OCI-LY1 (cell line): ENCODE data around the gene COL11A2.

Experiments used
- H2AFZ ChIP-seq: fragments of 200-600 bp; sonication (generic), shearing (Covaris generic); 2 replicates; pipeline ENCODE4 v1.6.0; 2014; ENCODE audit warnings: antibody characterized with exemption, mild to moderate bottlenecking, low read length
- H3F3A ChIP-seq: fragments of 200-600 bp; sonication (generic), shearing (Covaris generic); 2 replicates; pipeline ENCODE4 v1.6.0; 2014; ENCODE audit warnings: mild to moderate bottlenecking, antibody characterized with exemption, low read length, moderate library complexity; ENCODE audit not compliant: insufficient read depth
- H3K27ac ChIP-seq: fragments of 200-600 bp; sonication (generic); 2 replicates; pipeline ENCODE4 v1.5.1; 2014; ENCODE audit warnings: low read length, mixed run types, mild to moderate bottlenecking, low read depth; ENCODE audit not compliant: poor library complexity, severe bottlenecking
- H3K27me3 ChIP-seq: fragments of 200-600 bp; sonication (generic); 2 replicates; pipeline ENCODE4 v1.6.0; 2014; ENCODE audit warnings: antibody characterized with exemption, mild to moderate bottlenecking, low read length, moderate library complexity; ENCODE audit not compliant: insufficient read depth
- H3K36me3 ChIP-seq: fragments of 200-600 bp; sonication (generic); 2 replicates; pipeline ENCODE4 v1.6.1; 2014; ENCODE audit warnings: mild to moderate bottlenecking, antibody characterized with exemption, low read length, moderate library complexity, mixed read lengths; ENCODE audit not compliant: insufficient read depth
- H3K4me1 ChIP-seq: fragments of 200-600 bp; sonication (generic); 2 replicates; pipeline ENCODE4 v1.5.1; 2014; ENCODE audit warnings: mild to moderate bottlenecking, low read length, moderate library complexity; ENCODE audit not compliant: insufficient read depth, severe bottlenecking
- H3K4me2 ChIP-seq: fragments of 200-600 bp; sonication (generic), shearing (Covaris generic); 2 replicates; pipeline ENCODE4 v1.6.1; 2014; ENCODE audit warnings: low read length
- H3K4me3 ChIP-seq: fragments of 200-600 bp; sonication (generic); 2 replicates; pipeline ENCODE4 v1.5.1; 2014; ENCODE audit warnings: low read length, low read depth, mild to moderate bottlenecking, mixed read lengths; ENCODE audit not compliant: poor library complexity, severe bottlenecking
- H3K79me2 ChIP-seq: fragments of 200-600 bp; shearing (Covaris generic); 2 replicates; pipeline ENCODE4 v1.6.1; 2016; ENCODE audit warnings: mixed run types, low read length, mixed read lengths; ENCODE audit not compliant: insufficient read depth
- H3K9ac ChIP-seq: fragments of 200-600 bp; sonication (generic), shearing (Covaris generic); 2 replicates; pipeline ENCODE4 v1.6.1; 2014; ENCODE audit warnings: mild to moderate bottlenecking, low read length, mixed read lengths
- H3K9me2 ChIP-seq: fragments of 200-600 bp; sonication (generic), shearing (Covaris generic); 2 replicates; pipeline ENCODE4 v1.6.1; 2014; ENCODE audit warnings: low read depth, mild to moderate bottlenecking, low read length, mixed read lengths
- H3K9me3 ChIP-seq: fragments of 200-600 bp; shearing (Covaris generic); 2 replicates; pipeline ENCODE4 v1.6.1; 2014; ENCODE audit warnings: low read length, mixed read lengths
- H4K20me1 ChIP-seq: fragments of 200-600 bp; sonication (generic), shearing (Covaris generic); 2 replicates; pipeline ENCODE4 v1.6.0; 2016; ENCODE audit warnings: mild to moderate bottlenecking, low read length; ENCODE audit not compliant: insufficient read depth
- CTCF ChIP-seq: fragments of 200-600 bp; sonication (generic), shearing (Covaris generic); IDR thresholded peaks from 2 replicates; pipeline ENCODE4 v1.5.1; 2017; ENCODE audit warnings: mild to moderate bottlenecking, antibody characterized with exemption, low read length, moderate library complexity, mixed read lengths
- EZH2 ChIP-seq: fragments of 200-600 bp; sonication (generic), shearing (Covaris generic); IDR thresholded peaks from 2 replicates; pipeline ENCODE4 v1.8.0; 2017; ENCODE audit warnings: borderline replicate concordance, mixed run types, mild to moderate bottlenecking, antibody characterized with exemption, low read length, moderate library complexity, mixed read lengths

The COL11A2 gene

GRCh38 chr6:33212857-33213165 is 20.5 kb upstream of the COL11A2 start:
- Histone ChIP-seq H3K27ac (no peak overlapping the region), H3K4me1 (peaks cover 10% of the 10 kb centered on the region), H3K79me2 (no peaks in the 10 kb centered on the region), H3K4me3 (no peak overlapping the region), H3K36me3 (peaks cover 14% of the 10 kb centered on the region), H3K4me2 (no peak overlapping the region; the same call in 1 of the 2 replicates), H4K20me1 (no peaks in the 10 kb centered on the region), H3K9me3 (no peaks in the 10 kb centered on the region), H3K9ac (no peak overlapping the region), H3F3A (no peaks in the 10 kb centered on the region), H3K9me2 (no peaks in the 10 kb centered on the region), H3K27me3 (0 out of 2 replicates have a peak, but pooled peaks cover 3% of the 10 kb centered on the region), H2AFZ (no peak overlapping the region)
- TF ChIP-seq EZH2 (no peak), CTCF (no peak)

GRCh38 chr6:33211666-33212422 is 19.6 kb upstream of the COL11A2 start:
- H3K79me2 ChIP-seq: no peaks in the 10 kb centered on the region
- H3K27ac ChIP-seq: no peak overlapping the region
- H3K4me3 ChIP-seq: no peak overlapping the region
- H3K9ac ChIP-seq: no peak overlapping the region
- H3K4me2 ChIP-seq: no peak overlapping the region
- H3K27me3 ChIP-seq: no peaks in the 10 kb centered on the region
- no peak overlapping the region for H2AFZ ChIP-seq
- H3K9me2 ChIP-seq: no peaks in the 10 kb centered on the region
- H3K36me3 ChIP-seq: peaks cover 14% of the 10 kb centered on the region
- H3K4me1 ChIP-seq: peaks cover 19% of the 10 kb centered on the region
- no peaks in the 10 kb centered on the region for H4K20me1 ChIP-seq
- TF ChIP-seq CTCF (no peak), EZH2 (no peak)
- H3F3A ChIP-seq: no peaks in the 10 kb centered on the region
- H3K9me3 ChIP-seq: no peaks in the 10 kb centered on the region

- Histone ChIP-seq H3K9me3 (no peaks in the 10 kb centered on the region), H3K4me1 (peaks cover 20% of the 10 kb centered on the region), H3K27me3 (no peaks in the 10 kb centered on the region), H2AFZ (no peak overlapping the region), H3K4me2 (no peak overlapping the region), H3F3A (no peaks in the 10 kb centered on the region), H3K4me3 (no peak overlapping the region), H3K27ac (no peak overlapping the region), H3K9me2 (no peaks in the 10 kb centered on the region), H3K36me3 (peaks cover 14% of the 10 kb centered on the region), H3K9ac (no peak overlapping the region), H4K20me1 (no peaks in the 10 kb centered on the region), H3K79me2 (no peaks in the 10 kb centered on the region)
- TF ChIP-seq EZH2 (no peak), CTCF (no peak)
Observed at GRCh38 chr6:33211136-33211535, 18.9 kb upstream of the COL11A2 start.
